ENCODE results near the gene SHANK3.
"Not testable (repeated sequence)": the region's sequence is repeated elsewhere in the genome, so short reads cannot be mapped to it uniquely, and the experiment has no call there.

SHANK3 gene

DNA sequence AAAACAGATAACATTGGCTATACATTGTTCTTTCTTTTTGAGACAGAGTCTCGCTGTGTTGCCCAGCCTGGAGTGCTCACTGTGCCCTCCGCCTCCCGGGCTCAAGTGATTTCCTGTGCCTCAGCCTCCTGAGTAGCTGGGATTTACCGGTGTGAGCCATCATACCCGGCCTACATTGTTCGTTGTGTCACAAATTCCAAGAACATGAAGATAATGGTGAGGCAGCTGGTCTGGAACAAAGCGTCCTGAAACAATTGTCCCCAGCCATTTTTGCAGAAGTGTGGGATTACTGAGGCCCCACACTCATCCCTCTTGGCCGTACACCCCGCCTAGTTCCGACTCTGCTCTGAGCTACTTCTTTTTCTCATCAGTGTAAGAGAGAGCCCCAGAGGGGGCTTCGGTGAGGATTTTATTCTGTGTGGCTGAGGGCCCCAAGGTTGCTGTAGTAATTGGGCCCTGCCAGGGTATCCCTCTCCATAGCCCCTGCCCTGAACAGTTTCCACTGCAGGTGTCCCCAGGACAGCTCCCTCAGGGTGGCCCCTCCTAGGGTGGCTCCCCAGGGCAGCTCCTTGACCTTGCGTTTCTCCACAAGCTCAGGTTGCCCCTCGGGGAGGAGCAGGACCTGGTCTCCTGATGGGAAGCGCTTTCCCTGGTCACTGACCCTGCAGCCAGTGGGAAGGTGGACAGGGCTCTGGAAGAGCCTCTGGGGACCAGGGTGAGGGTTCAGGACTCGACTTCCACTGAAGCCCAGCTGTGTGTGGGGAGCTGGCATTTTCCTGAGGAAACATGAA is 31.6 kb upstream of the SHANK3 start:
- no peak overlapping the region for H3K4me3 ChIP-seq (ENCODE audit: low read length)
- TF ChIP-seq ZNF274 (IDR thresholded peaks at IDR 0.05; ENCODE audit: low read depth, low read length): no peak

DNA sequence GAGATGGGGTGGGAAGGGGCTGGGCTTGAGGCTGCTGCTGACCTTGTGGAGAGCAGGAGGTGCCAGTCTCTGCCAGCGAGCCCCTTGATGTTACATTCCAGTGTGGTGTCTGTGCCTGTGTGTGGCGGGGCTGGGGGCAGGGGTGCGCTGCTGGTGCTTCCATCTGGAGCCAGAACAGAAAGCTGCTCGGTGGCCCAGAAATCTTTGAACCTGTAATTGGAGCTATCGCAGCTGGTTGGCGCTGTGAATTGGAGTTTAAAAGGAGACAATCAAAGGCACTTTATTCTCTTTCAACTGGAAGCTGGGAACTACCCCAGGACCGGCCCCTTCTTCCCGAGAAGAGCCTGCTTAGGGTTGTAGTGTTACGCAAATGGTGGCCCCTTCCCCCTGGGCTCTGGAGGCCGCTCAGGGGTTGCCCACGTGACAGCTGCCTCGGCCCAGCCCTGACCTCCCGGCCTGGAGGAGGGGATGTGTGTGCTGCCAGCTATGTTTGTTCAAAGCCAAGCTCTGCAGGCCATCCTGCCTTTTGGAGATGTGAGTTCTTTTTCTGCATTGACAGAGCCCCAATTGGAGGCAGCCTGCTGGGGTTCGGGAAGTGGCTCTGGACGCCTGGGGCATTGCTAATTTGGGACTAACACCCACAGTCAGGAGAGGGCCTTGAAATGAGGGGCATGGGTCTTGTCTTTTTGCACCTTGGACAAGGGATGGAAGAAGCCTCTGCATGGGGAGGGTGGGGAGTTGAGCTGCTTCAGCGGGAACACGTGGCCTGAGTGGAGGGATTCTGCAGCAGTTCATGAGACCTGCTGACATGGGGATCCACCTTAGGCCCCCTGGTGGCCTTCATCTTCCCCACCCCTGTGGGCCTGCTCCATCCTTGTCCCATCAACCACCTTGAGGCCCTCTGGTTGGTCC is 30.7 kb upstream of the SHANK3 start:
- TF ChIP-seq ZNF274 (IDR thresholded peaks at IDR 0.05; ENCODE audit: low read depth, low read length): no peak
- no peak overlapping the region for H3K4me3 ChIP-seq (ENCODE audit: low read length)

GRCh38 chr22:50643021-50643820 is 29.4 kb upstream of the SHANK3 start:
- not testable (repeated sequence) for H3K4me3 ChIP-seq (ENCODE audit: low read length)

- H3K4me3 ChIP-seq (ENCODE audit: low read length): not testable (repeated sequence)
These were observed 28.9 kb upstream of the SHANK3 start for GRCh38 chr22:50643821-50644101.

DNA sequence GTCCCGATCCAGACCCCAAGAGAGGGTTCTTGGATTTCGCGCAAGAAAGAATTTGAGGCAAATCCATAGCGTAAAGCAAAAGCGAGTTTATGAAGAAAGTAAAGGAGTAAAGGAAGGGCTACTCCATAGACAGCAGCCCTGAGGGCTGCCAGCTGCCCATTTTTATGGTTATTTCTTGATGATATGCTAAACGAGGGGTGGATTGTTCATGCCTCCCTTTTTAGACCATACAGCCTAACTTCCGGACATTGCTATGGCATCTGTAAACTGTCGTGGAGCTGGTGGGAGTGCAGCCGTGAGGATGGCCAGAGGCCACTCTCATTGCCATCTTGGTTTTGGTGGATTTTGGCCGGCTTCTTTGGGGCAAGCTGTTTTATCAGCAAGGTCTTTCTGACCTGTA is 19.4 kb upstream of the SHANK3 start:
- no peak overlapping the region for H3K4me3 ChIP-seq (ENCODE audit: low read length)
- no peak for TF ChIP-seq ZNF274 (IDR thresholded peaks at IDR 0.05; ENCODE audit: low read depth, low read length)

DNA sequence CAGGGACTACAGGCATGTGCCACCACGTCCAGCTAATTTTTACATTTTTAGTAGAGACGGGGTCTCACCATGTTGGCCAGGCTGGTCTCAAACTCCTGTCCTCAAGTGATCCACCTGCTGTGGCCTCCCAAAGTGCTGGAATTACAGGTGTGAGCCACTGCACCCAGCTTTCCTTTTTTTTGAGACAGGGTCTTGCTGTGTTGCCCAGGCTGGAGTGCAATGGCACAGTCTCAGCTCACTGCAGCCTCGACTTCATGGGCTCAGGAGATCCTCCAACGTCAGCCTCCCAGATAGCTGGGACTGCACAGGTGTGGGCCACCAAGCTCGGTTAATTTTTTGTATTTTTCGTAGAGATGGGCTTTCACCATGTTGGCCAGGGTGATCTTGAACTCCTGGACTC is 18.0 kb upstream of the SHANK3 start:
- not testable (repeated sequence) for H3K4me3 ChIP-seq (ENCODE audit: low read length)

DNA sequence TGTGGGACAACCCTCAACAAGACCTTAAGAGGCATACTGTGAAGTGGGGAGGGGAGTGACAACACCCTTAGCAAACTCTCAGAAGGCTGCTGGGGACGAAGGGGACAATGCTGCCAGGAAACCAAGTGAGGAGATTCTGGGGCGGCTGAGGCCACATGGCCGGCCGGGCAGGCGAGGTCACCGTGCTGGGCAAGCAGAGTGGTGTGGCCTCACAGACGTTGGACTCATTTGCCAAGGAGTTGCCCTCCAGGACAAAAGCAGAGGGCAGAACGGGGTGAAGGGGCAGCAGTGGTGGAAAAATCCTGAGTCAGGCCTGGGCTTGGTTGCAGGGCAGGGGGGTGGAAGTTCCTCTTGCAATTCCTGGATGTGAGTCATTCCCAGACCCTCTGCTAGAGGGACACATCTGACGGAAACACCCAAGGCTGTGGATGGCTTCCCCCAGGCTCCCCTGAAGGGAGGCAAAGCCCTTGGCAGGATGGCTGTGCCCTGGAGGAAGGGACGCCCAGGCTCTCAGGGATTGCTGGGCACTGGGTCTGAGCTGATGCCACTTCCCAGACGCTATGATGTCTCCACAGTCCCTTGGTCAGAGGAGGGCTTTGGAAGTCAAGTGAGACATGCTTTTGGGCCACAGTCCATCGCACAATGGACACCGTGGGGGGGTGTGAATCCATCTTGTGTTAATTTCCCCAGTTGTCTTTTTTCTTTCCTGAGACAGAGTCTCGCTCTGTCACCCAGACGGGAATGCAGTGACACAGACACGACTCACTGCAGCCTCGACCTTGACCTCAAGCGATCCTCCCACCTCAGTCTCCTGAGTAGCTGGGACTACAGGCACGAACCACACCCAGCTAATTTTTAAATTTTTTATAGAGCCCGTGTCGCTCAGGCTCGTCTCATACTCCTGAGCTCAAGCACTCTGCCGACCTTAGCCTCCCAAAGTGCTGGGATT is 16.2 kb upstream of the SHANK3 start:
- no peak overlapping the region for H3K4me3 ChIP-seq (ENCODE audit: low read length)
- no peak for TF ChIP-seq ZNF274 (IDR thresholded peaks at IDR 0.05; ENCODE audit: low read depth, low read length)

- no peak for TF ChIP-seq ZNF274 (IDR thresholded peaks at IDR 0.05; ENCODE audit: low read depth, low read length)
These were observed 14.7 kb upstream of the SHANK3 start for GRCh38 chr22:50657925-50658324.

GRCh38 chr22:50659711-50660110 is 12.9 kb upstream of the SHANK3 start:
- not testable (repeated sequence) for H3K4me3 ChIP-seq (ENCODE audit: low read length)

More at GRCh38 chr22:50657925-50658324, 14.7 kb upstream of the SHANK3 start:
- H3K4me3 ChIP-seq (ENCODE audit: low read length): no peak overlapping the region

- no peak for TF ChIP-seq ZNF274 (IDR thresholded peaks at IDR 0.05; ENCODE audit: low read depth, low read length)
- no peak overlapping the region for H3K4me3 ChIP-seq (ENCODE audit: low read length)
These were observed 12.3 kb upstream of the SHANK3 start for GRCh38 chr22:50660306-50660705.

DNA sequence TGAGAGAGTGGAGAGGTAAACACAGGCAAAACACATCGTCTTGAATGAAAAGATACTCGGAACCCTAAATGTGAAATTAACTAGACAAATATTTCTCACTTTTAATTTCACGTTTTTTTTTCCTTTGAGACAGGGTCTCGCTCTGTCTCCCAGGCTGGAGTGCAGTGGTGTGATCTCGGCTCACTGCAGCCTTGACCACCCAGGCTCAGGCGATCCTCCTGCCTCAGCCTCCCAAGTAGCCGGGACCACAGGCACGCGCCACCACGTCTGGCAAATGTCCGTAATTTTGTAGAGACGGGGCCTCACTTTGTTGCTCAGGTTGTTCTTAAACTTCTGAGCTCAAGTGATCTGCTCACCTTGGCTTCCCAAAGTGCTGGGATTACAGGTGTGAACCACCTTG is 7.4 kb upstream of the SHANK3 start:
- no peak for TF ChIP-seq ZNF274 (IDR thresholded peaks at IDR 0.05; ENCODE audit: low read depth, low read length)
- H3K4me3 ChIP-seq (ENCODE audit: low read length): no peak overlapping the region

GRCh38 chr22:50665738-50666137 is 6.9 kb upstream of the SHANK3 start:
- no peak for TF ChIP-seq ZNF274 (IDR thresholded peaks at IDR 0.05; ENCODE audit: low read depth, low read length)
- H3K4me3 ChIP-seq (ENCODE audit: low read length): no peak overlapping the region

GRCh38 chr22:50670513-50670912 is 2.1 kb upstream of the SHANK3 start:
- H3K4me3 ChIP-seq (ENCODE audit: low read length): no peak overlapping the region
- TF ChIP-seq ZNF274 (IDR thresholded peaks at IDR 0.05; ENCODE audit: low read depth, low read length): no peak
